Measurements from ENCODE around the gene LAGE3. TPM values are rescaled to one million over a fixed set of nuclear protein-coding genes. Genes with fewer than 3 reads are reported as not detected.

LAGE3 gene
- total and polyA plus RNA-seq, 2 of the 8 experiments (the other 6 are each of a cell fraction or from before 2014, with no cell fraction given): 44.5 to 102 TPM

DNA sequence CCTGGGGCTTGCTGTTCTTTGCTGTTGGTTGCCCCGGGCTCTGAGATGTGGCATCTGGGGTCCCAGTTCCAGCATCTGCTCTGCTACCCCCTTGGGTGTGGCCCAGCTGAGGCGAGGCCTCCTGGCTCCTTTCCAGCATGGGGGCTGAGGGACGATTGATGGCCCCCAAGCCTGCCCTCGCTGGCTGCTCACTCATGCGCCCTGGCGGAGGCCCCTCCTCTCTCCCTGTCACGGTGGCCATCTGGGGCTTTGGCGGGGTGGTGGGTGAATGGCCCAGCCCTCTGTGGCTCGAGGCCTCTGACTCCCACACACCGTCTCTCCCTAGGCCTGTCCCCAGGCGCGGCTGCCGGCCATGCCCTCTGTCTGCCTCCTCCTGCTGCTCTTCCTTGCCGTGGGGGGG, 19.2 kb downstream of the LAGE3 start:
- peak overlapping the region in 1 of 2 experiments; percentile 71; a peak in 1 of 4 replicates for H3K4me2 ChIP-seq (ENCODE audit: insufficient read depth in 1 of 2, low read depth in 2 of 2, low read length in 2 of 2)
- CTCF ChIA-PET (ENCODE audit: partially characterized antibody): interaction anchor here (0.9 to 2.3 kb wide), 5 partner anchors 10 to 67 kb away, joined by 3 to 11 read pairs (median 4); no protein-coding TSS in a partner anchor
- no peak overlapping the region for H3K56ac ChIP-seq (replicated peaks; ENCODE audit: insufficient read length, low read depth, low read length)
- no peak for TF ChIP-seq CBX5 (IDR thresholded peaks at IDR 0.05; ENCODE audit: low read depth, low read length)
- no peak for TF ChIP-seq JUND (IDR thresholded peaks at IDR 0.05; ENCODE audit: low read length)

More for the DNA sequence above, 19.2 kb downstream of the LAGE3 start:
- peaks cover 0 to 3% (median 0%) of the 10 kb centered on the region in 4 experiments; a peak in 1 of 7 replicates for H3K27me3 ChIP-seq (replicated peaks in 1 of 4; ENCODE audit: control insufficient read depth in 3 of 4, extremely low read depth in 1 of 4, insufficient read depth in 3 of 4, low read length in 3 of 4)
- no peak overlapping the region for H2AK5ac ChIP-seq (ENCODE audit: low read depth, low read length)
- no peak overlapping the region for H3K23ac ChIP-seq (ENCODE audit: insufficient read length)
- no peak overlapping the region for H3K4ac ChIP-seq (replicated peaks; ENCODE audit: insufficient read length, low read depth, low read length)
- no peak overlapping the region for H2BK12ac ChIP-seq (ENCODE audit: low read depth, low read length)
- H4K91ac ChIP-seq (replicated peaks; ENCODE audit: insufficient read length, low read length): no peak overlapping the region
- no peaks in the 10 kb centered on the region for H4K20me1 ChIP-seq (replicated peaks in 1 of 2; ENCODE audit: control insufficient read depth in 1 of 2, insufficient read depth in 2 of 2, low read length in 2 of 2)
- no peak overlapping the region for H3K14ac ChIP-seq (ENCODE audit: insufficient read length)
- H4K5ac ChIP-seq (ENCODE audit: insufficient read length, low read depth, low read length): no peak overlapping the region
- no peak overlapping the region for H2BK120ac ChIP-seq (replicated peaks; ENCODE audit: low read depth, low read length)
- no peaks in the 10 kb centered on the region for H3K9me3 ChIP-seq (ENCODE audit: insufficient read depth in 2 of 2, low read depth in 1 of 2, low read length in 1 of 2)
- H2BK5ac ChIP-seq (ENCODE audit: low read depth, low read length): no peak overlapping the region
- DNase-seq (ENCODE audit: low read depth in 1 of 2, low spot score in 2 of 2) (no peak), FAIRE-seq (no peak)
- peaks cover 0 to 8% (median 2%) of the 10 kb centered on the region in 4 experiments; a peak in 4 of 8 replicates for H3K36me3 ChIP-seq (ENCODE audit: control insufficient read depth in 2 of 4, insufficient read depth in 4 of 4, low read length in 3 of 4)
- H3K23me2 ChIP-seq (ENCODE audit: low read depth, low read length): no peaks in the 10 kb centered on the region; the same call in 1 of the 2 replicates
- POLR2A ChIA-PET (ENCODE audit: partially characterized antibody): interaction anchor here (0.7 to 2.8 kb wide), 11 partner anchors 10 to 91 kb away, joined by 3 to 14 read pairs (median 4); partner anchors contain the start of genes RPL10 and UBL4A
- peak overlapping the region in 1 of 4 experiments; percentile 17; a peak in 2 of 8 replicates for H3K4me3 ChIP-seq (ENCODE audit: extremely low read depth in 1 of 4, insufficient read depth in 2 of 4, low read depth in 3 of 4, low read length in 4 of 4)
- H3K79me1 ChIP-seq (ENCODE audit: low read depth, low read length): no peaks in the 10 kb centered on the region
- H2AFZ ChIP-seq (ENCODE audit: low read length): no peak overlapping the region
- H3K9ac ChIP-seq (replicated peaks in 1 of 4; ENCODE audit: extremely low read depth in 1 of 4, low read depth in 3 of 4, low read length in 3 of 4): no peak overlapping the region
- H3K27ac ChIP-seq (ENCODE audit: low read depth, low read length): no peak overlapping the region
- H3K79me2 ChIP-seq (ENCODE audit: control insufficient read depth in 1 of 2, insufficient read depth in 2 of 2, low read length in 2 of 2): no peaks in the 10 kb centered on the region
- H4K8ac ChIP-seq (ENCODE audit: extremely low read depth, insufficient read depth, low read length): no peak overlapping the region
- peaks cover 0 to 2% (median 0%) of the 10 kb centered on the region in 4 experiments; a peak in 2 of 7 replicates for H3K4me1 ChIP-seq (replicated peaks in 1 of 4; ENCODE audit: control insufficient read depth in 3 of 4, insufficient read depth in 4 of 4, low read length in 3 of 4)
- H2BK15ac ChIP-seq (ENCODE audit: low read length): no peak overlapping the region
- no CpG with 5 or more reads among the region's 14 CpGs for WGBS, 2 experiments (ENCODE audit: extremely low coverage in 1 of 2, insufficient coverage in 1 of 2, insufficient read length in 1 of 2, insufficient replicate concordance in 2 of 2, low coverage in 1 of 2, low lambda C conversion rate in 2 of 2, missing lambda C conversion rate in 1 of 2)
- no peak overlapping the region for H2BK20ac ChIP-seq (ENCODE audit: low read length)
- H3K18ac ChIP-seq (ENCODE audit: extremely low read depth, low read length): no peak overlapping the region
